ENCODE measurements around the gene GCFC2. TPM values are rescaled to one million over a fixed set of nuclear protein-coding genes. Genes with fewer than 3 reads are reported as not detected.

GCFC2 gene
- total RNA-seq, 1 experiment from 2014 or later = 24.5 TPM

DNA sequence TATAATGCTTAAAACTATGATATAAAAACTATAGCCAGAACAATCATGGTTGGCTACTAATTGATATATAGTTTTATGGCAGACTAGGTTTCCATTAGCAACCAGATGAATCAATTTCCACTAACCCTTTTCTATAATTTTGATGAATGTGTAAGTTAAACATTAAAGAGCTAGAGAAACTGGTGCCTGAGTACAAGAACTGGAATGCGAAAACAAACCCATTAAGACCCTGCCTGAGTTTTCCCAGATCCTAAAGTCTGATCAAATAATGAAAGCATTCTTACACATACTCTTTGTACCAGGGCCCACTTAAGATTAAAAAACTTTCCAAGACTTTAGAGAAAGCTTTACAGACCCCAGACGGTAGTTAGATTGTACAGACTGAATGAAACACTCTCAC lies 42.8 kb downstream of the GCFC2 start:
- Histone ChIP-seq H3K9me2 (replicated peaks; ENCODE audit: low read length) (no peaks in the 10 kb centered on the region), H3K9ac (ENCODE audit: low read length) (no peak overlapping the region), H3F3A (ENCODE audit: low read length, unreplicated experiment) (no peaks in the 10 kb centered on the region), H3K36me3 (ENCODE audit: low read depth, low read length) (peaks cover 22% of the 10 kb centered on the region; the same call in 1 of the 2 replicates), H3K27ac (ENCODE audit: low read length) (no peak overlapping the region), H3K79me2 (ENCODE audit: low read length) (no peaks in the 10 kb centered on the region), H3K27me3 (ENCODE audit: low read length) (no peaks in the 10 kb centered on the region), H3K4me3 (ENCODE audit: low read length) (no peak overlapping the region), H3K4me2 (ENCODE audit: low read length) (no peak overlapping the region), H3K9me3 (ENCODE audit: low read length) (no peaks in the 10 kb centered on the region), H2AFZ (ENCODE audit: low read length) (no peak overlapping the region), H4K20me1 (ENCODE audit: low read length) (no peaks in the 10 kb centered on the region), H3K4me1 (ENCODE audit: insufficient read depth, low read length) (no peaks in the 10 kb centered on the region)
- ATAC-seq = no peak
- BruUV-seq (replicated peaks) = no TSS peak
- TF ChIP-seq EZH2 (IDR thresholded peaks at IDR 0.05; ENCODE audit: low read length, unreplicated experiment) = no peak
- TF ChIP-seq EZH2phosphoT487 (IDR thresholded peaks at IDR 0.05; ENCODE audit: borderline replicate concordance, low read length) = no peak
- no peak for TF ChIP-seq CTCF (conservative IDR thresholded peaks at IDR 0.05; ENCODE audit: low read depth, low read length)
- CTCF ChIA-PET = no interaction called here
- intact Hi-C loops (cut with micrococcal nuclease) = no loop called here
- DNase-seq = no peak
- POLR2A ChIA-PET (ENCODE audit: unreplicated experiment) = no interaction called here

DNA sequence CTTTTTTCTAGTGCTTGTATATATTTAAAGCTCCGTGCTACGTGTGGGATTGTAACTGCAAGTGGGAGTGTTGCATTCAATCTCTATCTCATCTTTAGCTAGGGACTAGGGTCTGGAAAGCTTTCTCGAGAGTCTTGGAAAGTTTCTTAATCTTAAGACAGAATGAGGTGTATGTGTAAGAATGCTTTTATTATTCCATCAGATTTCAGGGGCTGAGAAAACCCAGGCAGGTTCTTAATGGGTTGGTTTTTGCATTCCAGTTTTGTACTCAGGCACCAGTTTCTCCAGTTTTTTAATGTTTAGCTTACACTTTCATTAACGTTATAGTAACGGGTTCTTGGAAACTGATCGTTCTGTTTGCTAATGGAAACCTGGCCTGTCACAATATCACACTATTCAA lies 43.8 kb downstream of the GCFC2 start:
- TF ChIP-seq EZH2phosphoT487 (IDR thresholded peaks at IDR 0.05; ENCODE audit: borderline replicate concordance, low read length) (no peak), CTCF (conservative IDR thresholded peaks at IDR 0.05; ENCODE audit: low read depth, low read length) (no peak), EZH2 (IDR thresholded peaks at IDR 0.05; ENCODE audit: low read length, unreplicated experiment) (no peak)
- no peak for DNase-seq
- no peaks in the 10 kb centered on the region for H3K9me2 ChIP-seq (replicated peaks; ENCODE audit: low read length)
- no peak overlapping the region for H3K27ac ChIP-seq (ENCODE audit: low read length)
- no peak overlapping the region for H2AFZ ChIP-seq (ENCODE audit: low read length)
- no peaks in the 10 kb centered on the region for H3K9me3 ChIP-seq (ENCODE audit: low read length)
- H3K4me2 ChIP-seq (ENCODE audit: low read length) = no peak overlapping the region
- H3K4me3 ChIP-seq (ENCODE audit: low read length) = no peak overlapping the region
- H3F3A ChIP-seq (ENCODE audit: low read length, unreplicated experiment) = no peaks in the 10 kb centered on the region
- H3K36me3 ChIP-seq (ENCODE audit: low read depth, low read length) = peaks cover 25% of the 10 kb centered on the region; the same call in 1 of the 2 replicates
- BruUV-seq (replicated peaks) = no TSS peak
- H3K27me3 ChIP-seq (ENCODE audit: low read length) = no peaks in the 10 kb centered on the region
- H4K20me1 ChIP-seq (ENCODE audit: low read length) = 0 out of 2 replicates have a peak, but pooled peaks cover 3% of the 10 kb centered on the region
- ATAC-seq = no peak
- intact Hi-C loops (cut with micrococcal nuclease) = no loop called here
- H3K9ac ChIP-seq (ENCODE audit: low read length) = no peak overlapping the region
- POLR2A ChIA-PET (ENCODE audit: unreplicated experiment) = no interaction called here
- H3K4me1 ChIP-seq (ENCODE audit: insufficient read depth, low read length) = no peaks in the 10 kb centered on the region
- H3K79me2 ChIP-seq (ENCODE audit: low read length) = no peaks in the 10 kb centered on the region
- CTCF ChIA-PET = no interaction called here

GRCh38 chr2:75657798-75658197 lies 52.9 kb downstream of the GCFC2 start:
- ChIA-PET CTCF (no interaction called here), POLR2A (ENCODE audit: unreplicated experiment) (no interaction called here)
- BruUV-seq (replicated peaks) = no TSS peak
- H3K27me3 ChIP-seq (ENCODE audit: low read length) = no peaks in the 10 kb centered on the region
- H3K79me2 ChIP-seq (ENCODE audit: low read length) = peaks cover 7% of the 10 kb centered on the region; the same call in 1 of the 2 replicates
- peaks cover 78% of the 10 kb centered on the region for H3K36me3 ChIP-seq (ENCODE audit: low read depth, low read length)
- H3K4me3 ChIP-seq (ENCODE audit: low read length) = no peak overlapping the region
- intact Hi-C loops (cut with micrococcal nuclease) = no loop called here
- no peak overlapping the region for H3K4me2 ChIP-seq (ENCODE audit: low read length)
- H3F3A ChIP-seq (ENCODE audit: low read length, unreplicated experiment) = no peaks in the 10 kb centered on the region
- H3K9me2 ChIP-seq (replicated peaks; ENCODE audit: low read length) = no peaks in the 10 kb centered on the region
- H2AFZ ChIP-seq (ENCODE audit: low read length) = no peak overlapping the region
- DNase-seq (no peak), ATAC-seq (no peak)
- H3K4me1 ChIP-seq (ENCODE audit: insufficient read depth, low read length) = no peaks in the 10 kb centered on the region
- H4K20me1 ChIP-seq (ENCODE audit: low read length) = 0 out of 2 replicates have a peak, but pooled peaks cover 3% of the 10 kb centered on the region
- TF ChIP-seq EZH2phosphoT487 (IDR thresholded peaks at IDR 0.05; ENCODE audit: borderline replicate concordance, low read length) = no peak
- TF ChIP-seq CTCF (conservative IDR thresholded peaks at IDR 0.05; ENCODE audit: low read depth, low read length) = no peak
- no peak for TF ChIP-seq EZH2 (IDR thresholded peaks at IDR 0.05; ENCODE audit: low read length, unreplicated experiment)
- H3K9me3 ChIP-seq (ENCODE audit: low read length) = no peaks in the 10 kb centered on the region
- H3K27ac ChIP-seq (ENCODE audit: low read length) = no peak overlapping the region
- no peak overlapping the region for H3K9ac ChIP-seq (ENCODE audit: low read length)
